ENCODE measurements around the gene TMC3.

DNA sequence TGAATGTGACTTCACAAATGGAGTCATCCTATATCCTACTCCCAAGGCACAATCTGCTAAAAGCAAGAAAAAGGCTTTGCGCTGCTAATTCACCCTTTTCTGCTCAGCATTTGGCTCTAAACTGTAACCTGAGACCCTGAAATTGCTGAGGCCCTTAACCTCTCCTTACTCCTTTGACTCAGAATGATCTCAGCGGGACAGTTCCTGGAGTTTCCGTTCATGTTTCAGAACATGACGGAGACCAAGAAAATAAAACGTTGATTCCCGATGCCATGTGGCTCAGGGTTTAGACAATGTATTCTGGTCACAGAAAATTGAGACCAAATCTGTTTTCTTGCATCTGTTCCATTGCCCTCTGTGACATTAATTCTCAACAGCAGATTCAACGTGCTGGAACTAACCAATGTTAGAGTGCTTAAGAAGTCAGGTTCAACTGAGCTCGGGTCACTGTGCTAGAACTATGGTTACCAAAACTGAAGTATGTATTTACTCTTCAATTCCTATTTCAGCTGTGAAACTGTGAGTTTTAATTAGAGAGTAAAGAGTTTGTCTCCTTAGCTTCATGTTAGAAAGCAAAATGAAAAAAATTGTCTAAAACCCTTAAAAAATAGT lies 45.4 kb upstream of the TMC3 start:
- TF ChIP-seq EZH2 (IDR thresholded peaks at IDR 0.05; ENCODE audit: insufficient read depth, poor library complexity, severe bottlenecking), result no peak
- TF ChIP-seq EZH2phosphoT487 (IDR thresholded peaks at IDR 0.05; ENCODE audit: insufficient read depth, low read depth), result no peak
